Measurements from ENCODE around the gene SETMAR. TPM values are rescaled to one million over a fixed set of nuclear protein-coding genes. Genes with fewer than 3 reads are reported as not detected.

Gene SETMAR
- total and polyA plus RNA-seq, 7 donors: 6.3 to 16.5 (median 9.4) TPM

- peaks cover 0 to 21% of the 10 kb centered on the region in 2 donors for H3K36me3 ChIP-seq (ENCODE audit: insufficient read depth in 1 of 2, low read depth in 1 of 2)
- H3K27ac ChIP-seq: no peak overlapping the region
- no peak for DNase-seq
- peaks cover 6% of the 10 kb centered on the region for H3K4me1 ChIP-seq
- H3K27me3 ChIP-seq (ENCODE audit: insufficient read depth in 3 of 3, low read length in 2 of 3): no peaks in the 10 kb centered on the region
- TF ChIP-seq, protein P1, sequence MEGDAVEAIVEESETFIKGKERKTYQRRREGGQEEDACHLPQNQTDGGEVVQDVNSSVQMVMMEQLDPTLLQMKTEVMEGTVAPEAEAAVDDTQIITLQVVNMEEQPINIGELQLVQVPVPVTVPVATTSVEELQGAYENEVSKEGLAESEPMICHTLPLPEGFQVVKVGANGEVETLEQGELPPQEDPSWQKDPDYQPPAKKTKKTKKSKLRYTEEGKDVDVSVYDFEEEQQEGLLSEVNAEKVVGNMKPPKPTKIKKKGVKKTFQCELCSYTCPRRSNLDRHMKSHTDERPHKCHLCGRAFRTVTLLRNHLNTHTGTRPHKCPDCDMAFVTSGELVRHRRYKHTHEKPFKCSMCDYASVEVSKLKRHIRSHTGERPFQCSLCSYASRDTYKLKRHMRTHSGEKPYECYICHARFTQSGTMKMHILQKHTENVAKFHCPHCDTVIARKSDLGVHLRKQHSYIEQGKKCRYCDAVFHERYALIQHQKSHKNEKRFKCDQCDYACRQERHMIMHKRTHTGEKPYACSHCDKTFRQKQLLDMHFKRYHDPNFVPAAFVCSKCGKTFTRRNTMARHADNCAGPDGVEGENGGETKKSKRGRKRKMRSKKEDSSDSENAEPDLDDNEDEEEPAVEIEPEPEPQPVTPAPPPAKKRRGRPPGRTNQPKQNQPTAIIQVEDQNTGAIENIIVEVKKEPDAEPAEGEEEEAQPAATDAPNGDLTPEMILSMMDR (IDR thresholded peaks at IDR 0.05): no peak
- H3K4me3 ChIP-seq: no peak overlapping the region
- H3K9me3 ChIP-seq: no peaks in the 10 kb centered on the region
- no peak for ATAC-seq
- intact Hi-C loops (cut with DNase I): no loop called here
Measured at GRCh38 chr3:4320096-4320911, 17.1 kb downstream of the SETMAR start.

GRCh38 chr3:4321732-4322131 lies 18.6 kb downstream of the SETMAR start:
- intact Hi-C loops (cut with DNase I): no loop called here
- Histone ChIP-seq H3K36me3 (ENCODE audit: insufficient read depth in 1 of 2, low read depth in 1 of 2) (peaks cover 0 to 10% of the 10 kb centered on the region in 2 donors), H3K9me3 (no peaks in the 10 kb centered on the region), H3K27ac (no peak overlapping the region), H3K4me1 (peaks cover 6% of the 10 kb centered on the region), H3K4me3 (no peak overlapping the region), H3K27me3 (ENCODE audit: insufficient read depth in 3 of 3, low read length in 2 of 3) (no peaks in the 10 kb centered on the region)
- DNase-seq (no peak), ATAC-seq (no peak)
- TF ChIP-seq, protein P1 (IDR thresholded peaks at IDR 0.05): no peak
- 64 to 75% (median 71%) methylated on average over 1 of the region's 1 CpG for WGBS, 3 donors

DNA sequence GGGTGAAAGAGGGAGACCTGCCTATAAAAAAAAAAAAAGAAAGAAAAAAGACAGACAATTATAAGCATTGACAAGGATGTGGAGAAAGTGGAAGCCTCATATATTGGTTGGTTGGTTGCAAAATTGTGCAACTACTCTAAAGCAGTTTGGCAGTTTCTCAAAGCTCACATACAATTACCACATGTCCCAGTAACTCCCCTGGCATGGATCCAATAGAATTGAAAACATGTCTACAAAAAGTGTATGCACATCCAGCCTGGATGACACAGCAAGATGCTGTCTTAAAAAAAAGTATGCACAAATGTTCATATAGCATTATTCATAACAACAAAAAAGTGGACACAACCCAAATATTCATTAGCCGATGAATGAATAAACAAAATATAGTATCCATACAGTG lies 19.5 kb downstream of the SETMAR start:
- Histone ChIP-seq H3K36me3 (ENCODE audit: insufficient read depth in 1 of 2, low read depth in 1 of 2) (peaks cover 0 to under 1% of the 10 kb centered on the region in 2 donors), H3K4me3 (no peak overlapping the region), H3K27ac (no peak overlapping the region), H3K27me3 (ENCODE audit: insufficient read depth in 3 of 3, low read length in 2 of 3) (no peaks in the 10 kb centered on the region), H3K4me1 (peaks cover 6% of the 10 kb centered on the region), H3K9me3 (no peaks in the 10 kb centered on the region)
- DNase-seq (no peak), ATAC-seq (no peak)
- intact Hi-C loops (cut with DNase I): no loop called here
- WGBS, 3 donors: 91 to 94% (median 93%) methylated on average over 1 of the region's 1 CpG
- TF ChIP-seq, protein P1 (IDR thresholded peaks at IDR 0.05): no peak

DNA sequence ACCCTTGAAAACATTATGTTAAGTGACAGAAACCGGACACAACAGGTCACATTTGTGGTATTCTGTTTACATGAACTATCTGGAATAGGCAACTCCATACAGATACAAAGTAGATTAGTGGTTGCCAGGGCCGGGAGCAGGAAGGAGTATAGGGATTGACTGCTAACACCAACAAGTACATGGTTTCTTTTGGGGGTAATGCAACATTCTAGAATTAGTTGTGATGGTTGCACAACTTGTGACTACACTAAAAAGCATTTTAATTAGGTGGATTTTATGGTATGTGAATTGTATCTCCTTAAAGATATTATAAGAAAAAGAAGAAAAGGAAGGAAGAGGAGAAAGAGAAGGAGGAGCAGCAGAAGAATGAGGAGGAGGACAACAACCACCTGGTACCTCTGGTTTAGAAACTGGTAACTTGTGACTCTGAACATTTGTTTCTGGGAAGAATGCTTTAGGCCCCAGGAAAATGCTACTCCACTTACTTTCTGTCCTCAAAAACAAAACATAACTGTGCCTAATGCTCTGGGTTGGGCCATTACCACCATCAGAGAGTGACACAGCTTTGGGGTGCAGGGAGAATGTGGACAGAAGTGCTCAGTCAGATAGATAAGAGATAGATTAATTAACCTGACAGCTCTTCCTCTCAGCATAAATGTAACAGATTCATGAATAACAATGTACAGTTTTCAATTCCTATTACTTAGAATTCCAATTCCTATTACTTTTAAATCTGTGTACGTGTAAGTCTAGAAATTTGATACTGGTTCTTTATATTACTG lies 20.3 kb downstream of the SETMAR start:
- 73 to 85% (median 81%) methylated on average over 3 of the region's 3 CpGs for WGBS, 3 donors

More for the DNA sequence above, 20.3 kb downstream of the SETMAR start:
- TF ChIP-seq, protein P1 (IDR thresholded peaks at IDR 0.05): no peak
- no peaks in the 10 kb centered on the region for H3K9me3 ChIP-seq
- peaks cover 6% of the 10 kb centered on the region for H3K4me1 ChIP-seq
- DNase-seq: no peak
- no peak overlapping the region for H3K4me3 ChIP-seq
- no peak overlapping the region for H3K27ac ChIP-seq
- ATAC-seq: no peak
- intact Hi-C loops (cut with DNase I): no loop called here
- no peaks in the 10 kb centered on the region for H3K36me3 ChIP-seq (ENCODE audit: insufficient read depth in 1 of 2, low read depth in 1 of 2)
- no peaks in the 10 kb centered on the region for H3K27me3 ChIP-seq (ENCODE audit: insufficient read depth in 3 of 3, low read length in 2 of 3)
